H9 (cell line): ENCODE measurements around the gene RCN1. TPM values are rescaled to one million over a fixed set of nuclear protein-coding genes. Genes with fewer than 3 reads are reported as not detected.

Experiments
- DNase-seq: peaks from one replicate; pipeline ENCODE4 v3.0.0-alpha.2; 2017
- H2AFZ ChIP-seq: one replicate; pipeline ENCODE4 v1.6.1; 2013; ENCODE audit warnings: mild to moderate bottlenecking, low read length, control low read depth, moderate library complexity
- H2AK5ac ChIP-seq: 2 replicates; pipeline ENCODE4 v1.6.1; 2013; ENCODE audit warnings: low read length, control low read depth, mixed read lengths; ENCODE audit not compliant: insufficient read length
- H2BK120ac ChIP-seq: one replicate; pipeline ENCODE4 v1.6.1; 2013; ENCODE audit warnings: low read depth, mild to moderate bottlenecking, low read length, control low read depth, inconsistent platforms; ENCODE audit not compliant: poor library complexity, severe bottlenecking
- H2BK12ac ChIP-seq: 2 replicates; pipeline ENCODE4 v1.6.1; 2013; ENCODE audit warnings: low read length, control low read depth, mixed read lengths, low read depth; ENCODE audit not compliant: insufficient read length
- H2BK15ac ChIP-seq: 2 replicates; pipeline ENCODE4 v1.6.1; 2013; ENCODE audit warnings: low read depth, low read length, control low read depth
- H2BK20ac ChIP-seq: one replicate; pipeline ENCODE4 v1.6.1; 2013; ENCODE audit warnings: low read depth, mild to moderate bottlenecking, low read length, control low read depth, inconsistent platforms; ENCODE audit not compliant: poor library complexity, severe bottlenecking
- H2BK5ac ChIP-seq: 2 replicates; pipeline ENCODE4 v1.6.1; 2013; ENCODE audit warnings: low read length, control low read depth, mixed read lengths; ENCODE audit not compliant: insufficient read length
- H3K14ac ChIP-seq: 2 replicates; pipeline ENCODE4 v1.6.1; 2013; ENCODE audit warnings: low read length, control low read depth; ENCODE audit not compliant: insufficient read depth
- H3K18ac ChIP-seq: 2 replicates; pipeline ENCODE4 v1.6.1; 2013; ENCODE audit warnings: low read depth, mild to moderate bottlenecking, mixed read lengths, low read length, control low read depth; ENCODE audit not compliant: insufficient read length
- H3K23ac ChIP-seq: 2 replicates; pipeline ENCODE4 v1.6.1; 2013; ENCODE audit warnings: low read length, control low read depth, mixed read lengths, low read depth; ENCODE audit not compliant: insufficient read length
- H3K23me2 ChIP-seq: 2 replicates; pipeline ENCODE4 v1.6.1; 2013; ENCODE audit warnings: low read depth, mild to moderate bottlenecking, mixed read lengths, low read length, control low read depth; ENCODE audit not compliant: insufficient read length, poor library complexity, severe bottlenecking
- H3K27ac ChIP-seq: 2 replicates; pipeline ENCODE4 v1.5.1; 2013; ENCODE audit warnings: low read length, control low read depth, mixed read lengths, low read depth; ENCODE audit not compliant: insufficient read length
- H3K27me3 ChIP-seq: 2 replicates; pipeline ENCODE4 v1.6.1; 2013; ENCODE audit warnings: low read length, control low read depth, inconsistent platforms; ENCODE audit not compliant: insufficient read depth
- H3K4ac ChIP-seq: 2 replicates; pipeline ENCODE4 v1.6.1; 2013; ENCODE audit warnings: low read depth, mild to moderate bottlenecking, control low read depth, inconsistent platforms, low read length, moderate library complexity
- H3K4me1 ChIP-seq: 2 replicates; pipeline ENCODE4 v1.6.1; 2013; ENCODE audit warnings: low read length, control low read depth, inconsistent platforms; ENCODE audit not compliant: insufficient read depth
- H3K4me2 ChIP-seq: 2 replicates; pipeline ENCODE4 v1.6.1; 2013; ENCODE audit warnings: low read length, control low read depth, mixed read lengths; ENCODE audit not compliant: insufficient read length, insufficient read depth
- H3K56ac ChIP-seq: 2 replicates; pipeline ENCODE4 v1.6.1; 2013; ENCODE audit warnings: low read depth, mild to moderate bottlenecking, mixed read lengths, low read length, control low read depth; ENCODE audit not compliant: insufficient read length
- H3K79me1 ChIP-seq: 2 replicates; pipeline ENCODE4 v1.6.1; 2013; ENCODE audit warnings: low read depth, mild to moderate bottlenecking, moderate library complexity, low read length, control low read depth, inconsistent platforms; ENCODE audit not compliant: insufficient read depth, poor library complexity, severe bottlenecking
- H3K79me2 ChIP-seq: 2 replicates; pipeline ENCODE4 v1.6.1; 2013; ENCODE audit warnings: low read length, control low read depth, inconsistent platforms; ENCODE audit not compliant: insufficient read depth
- H3K9ac ChIP-seq: 2 replicates; pipeline ENCODE4 v1.6.1; 2013; ENCODE audit warnings: low read length, control low read depth, mixed read lengths; ENCODE audit not compliant: insufficient read length; ENCODE audit errors: extremely low read depth
- H3K9me3 ChIP-seq: one replicate; pipeline ENCODE4 v1.6.1; 2013; ENCODE audit warnings: low read depth, low read length, inconsistent platforms; ENCODE audit not compliant: control insufficient read depth
- H3T11ph ChIP-seq: one replicate; pipeline ENCODE4 v1.6.1; 2013; ENCODE audit warnings: mild to moderate bottlenecking, low read length, control low read depth, inconsistent platforms
- H4K20me1 ChIP-seq: one replicate; pipeline ENCODE4 v1.6.1; 2013; ENCODE audit not compliant: control insufficient read depth, insufficient read length, insufficient read depth
- H4K5ac ChIP-seq: 2 replicates; pipeline ENCODE4 v1.6.1; 2013; ENCODE audit warnings: low read depth, mild to moderate bottlenecking, mixed read lengths, low read length, control low read depth; ENCODE audit not compliant: insufficient read length
- H4K8ac ChIP-seq: replicated peaks from 2 replicates; pipeline ENCODE4 v1.6.1; 2013; ENCODE audit warnings: low read length, control low read depth, mixed read lengths, low read depth; ENCODE audit not compliant: insufficient read length
- H4K91ac ChIP-seq: 2 replicates; pipeline ENCODE4 v1.6.1; 2013; ENCODE audit warnings: low read depth, mild to moderate bottlenecking, moderate library complexity, mixed read lengths, low read length, control low read depth; ENCODE audit not compliant: insufficient read length
- H3K27ac Mint-ChIP-seq, 3 experiments: 2 replicates in 2 of 3; 3 replicates in 1 of 3; pipeline ENCODE4 v1.8.0; 2020 to 2021; ENCODE audit warnings: mixed read lengths in 3 of 3, mild to moderate bottlenecking in 1 of 3, moderate library complexity in 1 of 3
- H3K27me3 Mint-ChIP-seq: 2 replicates; pipeline ENCODE4 v1.8.0; 2021; ENCODE audit warnings: low read depth, mild to moderate bottlenecking, moderate library complexity, mixed read lengths
- H3K36me3 Mint-ChIP-seq, 3 experiments: 2 replicates in 2 of 3; 3 replicates in 1 of 3; pipeline ENCODE4 v1.8.0; 2020 to 2021; ENCODE audit warnings: low read depth in 3 of 3, mixed read lengths in 3 of 3; ENCODE audit not compliant: insufficient read depth in 1 of 3
- H3K4me1 Mint-ChIP-seq, 2 experiments: 2 replicates each; pipeline ENCODE4 v1.8.0; 2020; ENCODE audit warnings: mixed read lengths in 2 of 2
- H3K4me3 Mint-ChIP-seq, 2 experiments: 2 replicates in 1 of 2; 3 replicates in 1 of 2; pipeline ENCODE4 v1.8.0; 2020 to 2021; ENCODE audit warnings: mild to moderate bottlenecking in 2 of 2, mixed read lengths in 2 of 2, moderate library complexity in 1 of 2
- H3K9me3 Mint-ChIP-seq, 2 experiments: 2 replicates in 1 of 2; 3 replicates in 1 of 2; pipeline ENCODE4 v1.8.0; 2020; ENCODE audit warnings: mild to moderate bottlenecking in 2 of 2, mixed read lengths in 2 of 2, moderate library complexity in 1 of 2
- CTCF ChIP-seq: fragments of 200-600 bp; sonication (generic); conservative IDR thresholded peaks from 3 replicates; pipeline ENCODE4 v1.8.0; 2021; ENCODE audit warnings: antibody characterized with exemption, mild to moderate bottlenecking
- WGBS: extraction: QIAGEN DNeasy Blood & Tissue Kit; methylation state at CpG from one replicate; pipeline ENCODE4 v1.1.7; 2013; ENCODE audit warnings: missing lambda C conversion rate, low lambda C conversion rate, mixed read lengths; ENCODE audit not compliant: insufficient read length; ENCODE audit errors: extremely low coverage; 5-methylcytosine and 5-hydroxymethylcytosine counted together
- total RNA-seq: library from RNA; stranded (reverse); gene quantifications from 2 replicates; pipeline ENCODE4 v1.2.1, GENCODE V29; 2021

The RCN1 gene
- total RNA-seq, 1 experiment from 2014 or later = 109 TPM

- Histone ChIP-seq H3K4me1 (no peaks in the 10 kb centered on the region), H4K91ac (no peak overlapping the region), H3K23me2 (no peaks in the 10 kb centered on the region), H3K23ac (no peak overlapping the region), H2BK15ac (no peak overlapping the region), H2AK5ac (no peak overlapping the region), H2BK5ac (no peak overlapping the region), H3K56ac (no peak overlapping the region), H2BK120ac (no peak overlapping the region), H3K9me3 (no peaks in the 10 kb centered on the region), H4K20me1 (no peaks in the 10 kb centered on the region), H3K79me2 (no peaks in the 10 kb centered on the region), H3K4me2 (no peak overlapping the region), H3K27ac (no peak overlapping the region), H3T11ph (no peak overlapping the region), H3K18ac (no peak overlapping the region), H3K4ac (no peak overlapping the region), H3K9ac (no peak overlapping the region), H3K27me3 (no peaks in the 10 kb centered on the region), H2AFZ (no peak overlapping the region), H3K14ac (no peak overlapping the region), H2BK20ac (no peak overlapping the region), H4K8ac (no peak overlapping the region), H4K5ac (no peak overlapping the region), H3K79me1 (no peaks in the 10 kb centered on the region), H2BK12ac (no peak overlapping the region)
- TF ChIP-seq CTCF = no peak
- Mint-ChIP-seq H3K4me3 (no peak overlapping the region), H3K36me3 (no peaks in the 10 kb centered on the region), H3K9me3 (peaks cover 3 to 7% of the 10 kb centered on the region in 2 experiments; a peak in 2 of 5 replicates), H3K4me1 (peaks cover 2 to 10% of the 10 kb centered on the region in 2 experiments; a peak in 3 of 4 replicates), H3K27ac (no peak overlapping the region), H3K27me3 (peaks cover 9% of the 10 kb centered on the region)
- DNase-seq = no peak
- no CpG with 5 or more reads among the region's 7 CpGs for WGBS
Observed at GRCh38 chr11:32149748-32150147, 58.9 kb downstream of the RCN1 start.
